ENCODE data around the gene BCKDHA. TPM values are rescaled to one million over a fixed set of nuclear protein-coding genes. Genes with fewer than 3 reads are reported as not detected.

Gene BCKDHA
- total and polyA plus RNA-seq, 9 of the 15 experiments (the other 6 are each of a cell fraction or from before 2014, with no cell fraction given), result 4.5 to 52.5 (median 14.1) TPM

DNA sequence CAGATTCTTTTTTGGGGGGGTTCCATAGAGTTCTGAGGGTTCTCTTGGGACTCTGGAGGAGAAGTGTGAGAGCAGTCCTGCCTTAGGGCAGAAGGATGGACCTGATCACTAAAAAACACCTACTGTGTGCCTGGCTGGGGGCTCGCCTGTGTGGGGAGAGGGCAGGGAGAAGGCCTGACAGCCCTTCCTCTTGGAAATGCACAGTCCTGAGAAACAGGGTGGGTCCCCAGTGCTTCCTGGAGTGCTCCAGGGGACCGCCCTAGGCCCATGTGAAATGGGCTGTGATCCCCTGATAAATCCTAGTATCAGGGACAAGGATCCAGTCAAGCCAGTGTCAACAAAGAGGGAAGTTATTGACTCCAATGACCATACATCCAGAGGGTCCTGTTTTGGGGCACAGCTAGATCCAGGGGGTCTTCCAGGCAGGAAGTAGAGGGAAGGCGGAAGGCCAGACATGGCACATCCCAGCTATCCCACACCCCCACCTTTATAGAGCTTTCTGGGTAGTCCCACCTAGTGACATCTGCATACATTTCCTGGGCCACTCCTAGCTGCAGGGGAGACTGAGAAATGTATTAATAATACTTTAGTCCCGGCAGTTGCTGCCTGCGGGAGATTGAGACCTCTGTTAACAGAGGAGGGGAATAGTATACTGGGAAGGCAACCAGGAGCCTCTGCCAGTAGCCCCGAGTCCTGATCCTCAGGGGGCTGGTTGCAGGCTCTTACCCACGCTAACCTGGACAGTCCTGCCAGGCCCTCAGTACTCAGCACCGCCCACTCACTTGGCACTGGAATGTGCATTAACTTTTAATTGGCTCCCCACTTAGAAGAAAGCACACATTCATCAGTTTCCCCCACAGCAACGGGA is 13.7 kb downstream of the BCKDHA start:
- Histone ChIP-seq H4K20me1 (replicated peaks; ENCODE audit: control insufficient read depth, insufficient read depth, low read length) (no peaks in the 10 kb centered on the region), H3K4me3 (no peak overlapping the region), H3K4me2 (ENCODE audit: insufficient read depth, low read length) (no peak overlapping the region), H3K4me1 (replicated peaks in 1 of 2; ENCODE audit: control insufficient read depth in 2 of 2, insufficient read depth in 2 of 2, low read length in 2 of 2) (peaks cover 7 to 12% of the 10 kb centered on the region in 2 experiments; a peak in 4 of 5 replicates), H2AFZ (ENCODE audit: low read depth, low read length) (no peak overlapping the region), H3K27ac (ENCODE audit: extremely low read depth, low read depth, low read length) (no peak overlapping the region), H3K27me3 (ENCODE audit: control insufficient read depth in 2 of 2, insufficient read depth in 2 of 2, low read length in 2 of 2) (no peaks in the 10 kb centered on the region), H3K9me3 (replicated peaks; ENCODE audit: control insufficient read depth, insufficient read depth, low read depth, low read length) (no peaks in the 10 kb centered on the region), H3K36me3 (ENCODE audit: control insufficient read depth, insufficient read depth, low read length) (peaks cover 30% of the 10 kb centered on the region; the same call in 1 of the 3 replicates), H3K9ac (ENCODE audit: insufficient read depth in 1 of 2, low read depth in 2 of 2, low read length in 2 of 2) (0 out of 4 replicates have a peak overlapping the region, but pooled peaks of 1 of the 2 experiments have one; percentile 60), H3K9me1 (ENCODE audit: control insufficient read depth, insufficient read depth, low read length) (no peaks in the 10 kb centered on the region), H3K79me2 (ENCODE audit: control insufficient read depth, insufficient read depth, low read length) (no peaks in the 10 kb centered on the region)
- no TSS peak for BruUV-seq (replicated peaks)
- no peak for DNase-seq (ENCODE audit: extremely low read depth in 1 of 4, low spot score in 3 of 4)
- ChIA-PET POLR2A (interaction anchor here (1.1 to 1.2 kb wide), 2 partner anchors 12 kb away, joined by 3 to 4 read pairs; no protein-coding TSS in a partner anchor), CTCF (ENCODE audit: low intra/inter-chr PET ratio) (no interaction called here)
- no peak for TF ChIP-seq FOSL1 (tag; conservative IDR thresholded peaks at IDR 0.05)
- peak; percentile 70 for TF ChIP-seq ZKSCAN1 (IDR thresholded peaks at IDR 0.05; ENCODE audit: low read depth, low read length)
- TF ChIP-seq RBM15 (IDR thresholded peaks at IDR 0.05; ENCODE audit: insufficient read depth, low read length), result no peak
- TF ChIP-seq JUN (IDR thresholded peaks at IDR 0.05; ENCODE audit: borderline replicate concordance, low read depth, low read length), result no peak
- TF ChIP-seq JUN (CRISPR knock-in tag; IDR thresholded peaks at IDR 0.05; ENCODE audit: borderline replicate concordance), result no peak
- 79% methylated on average over 8 of the region's 9 CpGs for WGBS (ENCODE audit: insufficient coverage, low coverage, missing lambda C conversion rate)
- in situ Hi-C loops (cut with MboI) (no loop called here), intact Hi-C loops (cut with micrococcal nuclease) (no loop called here)
- no peak for ATAC-seq
- no peak for FAIRE-seq

Measured in K562 (cell line).